ENCODE data around the gene NFRKB. TPM values are rescaled to one million over a fixed set of nuclear protein-coding genes. Genes with fewer than 3 reads are reported as not detected.

Gene NFRKB
- total and polyA plus RNA-seq, 3 experiments from 2014 or later = 20.3 to 37.8 (median 37.5) TPM

DNA sequence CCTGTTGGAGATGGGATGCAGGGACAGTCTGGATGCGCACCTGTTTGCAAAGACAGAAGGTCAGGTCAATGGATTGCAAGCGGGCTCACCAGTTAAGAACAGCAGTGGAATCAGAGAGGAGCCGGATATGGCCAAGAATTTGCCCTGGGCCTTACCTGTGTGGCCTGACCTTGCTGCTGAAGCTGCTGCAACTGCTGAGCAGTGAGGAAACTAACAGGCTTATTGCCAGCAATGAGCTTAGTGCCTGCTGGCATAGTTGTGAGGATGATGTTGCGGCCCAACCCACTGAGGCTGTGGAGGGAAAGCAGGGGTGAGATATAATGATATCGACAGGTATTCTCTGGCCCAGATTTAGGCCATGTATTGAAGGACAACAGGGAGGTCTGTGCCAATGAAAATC lies 30.6 kb downstream of the NFRKB start:
- Histone ChIP-seq H3K27ac (ENCODE audit: low read depth, low read length) (no peak overlapping the region), H3K27me3 (ENCODE audit: insufficient read depth, low read length, poor library complexity, severe bottlenecking) (no peaks in the 10 kb centered on the region), H3K36me3 (ENCODE audit: insufficient read depth, low read length) (peaks cover 46% of the 10 kb centered on the region), H3K9me3 (ENCODE audit: low read length) (no peaks in the 10 kb centered on the region), H3K4me1 (ENCODE audit: insufficient read depth, low read length) (peaks cover 26% of the 10 kb centered on the region), H3K4me3 (ENCODE audit: low read length) (no peak overlapping the region)
- peaks cover 19 to 40% (median 32%) of the 10 kb centered on the region in 3 donors for H3K4me1 Mint-ChIP-seq
- no peak for DNase-seq
- peaks cover 15 to 91% (median 35%) of the 10 kb centered on the region in 3 donors for H3K36me3 Mint-ChIP-seq
- ChIA-PET POLR2A (no interaction called here), CTCF (interaction anchor here (1.9 kb wide), 1 partner anchor 10 kb away, joined by 4 read pairs; no protein-coding TSS in a partner anchor)
- no peaks in the 10 kb centered on the region for H3K27me3 Mint-ChIP-seq
- peak overlapping the region in 3 of 8 donors; percentile 51 to 75 (median 57) for H3K27ac Mint-ChIP-seq
- no peaks in the 10 kb centered on the region for H3K9me3 Mint-ChIP-seq
- no peak overlapping the region for H3K4me3 Mint-ChIP-seq

DNA sequence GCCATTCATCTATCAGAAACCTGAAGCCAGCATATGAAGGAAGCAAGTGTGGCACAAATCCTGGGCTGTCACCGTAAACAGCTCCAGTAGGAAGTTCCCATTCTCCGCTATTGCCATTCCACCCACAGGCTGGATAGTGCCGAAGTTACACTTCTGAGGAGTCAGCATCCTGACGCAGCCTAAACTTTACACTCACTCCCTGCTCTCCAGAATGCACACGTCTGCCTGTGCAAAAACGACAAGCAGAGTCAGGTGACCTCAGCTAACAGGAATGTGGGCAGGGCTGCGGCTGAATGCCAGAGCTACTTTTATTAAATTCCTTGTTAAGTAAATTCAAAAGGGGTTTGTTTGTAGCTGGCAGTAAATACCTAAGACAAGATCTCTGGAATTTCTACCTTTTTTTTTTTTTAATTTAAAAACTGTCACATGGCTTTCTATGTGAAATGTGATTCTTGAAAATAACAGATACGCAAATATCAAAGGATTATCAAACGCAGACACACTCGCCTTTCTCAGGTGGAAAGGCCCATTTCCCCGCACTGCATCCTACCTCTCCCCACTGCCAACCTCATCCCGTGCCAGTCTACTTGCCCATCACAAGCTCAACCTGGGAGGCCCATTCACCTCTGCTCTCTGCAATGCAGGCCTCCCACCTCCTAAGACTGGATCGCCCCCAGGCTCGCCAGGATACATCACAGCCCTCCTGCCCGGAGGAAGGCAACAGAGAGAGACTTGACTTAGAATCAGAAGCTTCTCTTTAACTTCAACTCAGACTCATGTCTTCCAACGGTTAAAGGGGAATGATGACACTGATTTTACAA lies 33.5 kb downstream of the NFRKB start:
- ChIA-PET POLR2A (interaction anchor here (0.7 kb wide), 1 partner anchor 8 kb away, joined by 3 read pairs; no protein-coding TSS in a partner anchor), CTCF (interaction anchor here (1.0 to 2.1 kb wide), 3 partner anchors 11 to 270 kb away, joined by 3 to 5 read pairs (median 4); no protein-coding TSS in a partner anchor)
- peaks cover 40% of the 10 kb centered on the region for H3K4me1 ChIP-seq (ENCODE audit: insufficient read depth, low read length)
- peaks cover 21 to 54% (median 42%) of the 10 kb centered on the region in 3 donors for H3K4me1 Mint-ChIP-seq
- H3K9me3 Mint-ChIP-seq = no peaks in the 10 kb centered on the region
- no peak overlapping the region for H3K4me3 Mint-ChIP-seq
- no peak overlapping the region for H3K4me3 ChIP-seq (ENCODE audit: low read length)
- H3K27me3 ChIP-seq (ENCODE audit: insufficient read depth, low read length, poor library complexity, severe bottlenecking) = no peaks in the 10 kb centered on the region
- H3K9me3 ChIP-seq (ENCODE audit: low read length) = no peaks in the 10 kb centered on the region
- no peaks in the 10 kb centered on the region for H3K27me3 Mint-ChIP-seq
- peak overlapping the region; percentile 41 to 92 (median 77) for H3K27ac Mint-ChIP-seq
- H3K27ac ChIP-seq (ENCODE audit: low read depth, low read length) = no peak overlapping the region
- DNase-seq = no peak
- peaks cover 37% of the 10 kb centered on the region for H3K36me3 ChIP-seq (ENCODE audit: insufficient read depth, low read length)
- H3K36me3 Mint-ChIP-seq = peaks cover 15 to 73% (median 23%) of the 10 kb centered on the region in 3 donors

DNA sequence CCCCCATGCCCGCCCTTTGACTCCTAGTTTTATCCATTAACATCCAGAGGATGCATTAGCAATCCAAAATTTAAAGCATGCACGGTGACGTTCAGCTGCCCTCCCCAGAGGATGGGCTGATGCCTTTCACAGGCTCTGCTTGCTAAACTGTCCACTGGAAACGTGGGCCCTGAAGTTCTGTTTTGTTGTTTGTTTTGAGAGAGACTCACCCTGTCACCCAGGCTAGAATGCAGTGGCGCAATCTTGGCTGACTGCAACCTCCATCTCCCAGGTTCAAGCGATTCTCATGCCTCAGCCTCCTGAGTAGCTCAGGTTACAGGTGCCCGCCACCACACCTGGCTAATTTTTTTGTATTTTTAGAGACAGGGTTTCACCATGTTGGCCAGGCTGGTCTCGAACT lies 39.3 kb downstream of the NFRKB start:
- Histone ChIP-seq H3K4me1 (ENCODE audit: insufficient read depth, low read length) (peaks cover 54% of the 10 kb centered on the region), H3K27ac (ENCODE audit: low read depth, low read length) (no peak overlapping the region), H3K36me3 (ENCODE audit: insufficient read depth, low read length) (no peaks in the 10 kb centered on the region), H3K4me3 (ENCODE audit: low read length) (no peak overlapping the region), H3K27me3 (ENCODE audit: insufficient read depth, low read length, poor library complexity, severe bottlenecking) (no peaks in the 10 kb centered on the region), H3K9me3 (ENCODE audit: low read length) (no peaks in the 10 kb centered on the region)
- Mint-ChIP-seq H3K4me3 (no peak overlapping the region), H3K36me3 (peaks cover 0 to 18% (median 2%) of the 10 kb centered on the region in 3 donors), H3K4me1 (peaks cover 38 to 62% (median 50%) of the 10 kb centered on the region in 3 donors), H3K27ac (peak overlapping the region in 2 of 8 donors; percentile 52 to 53), H3K9me3 (no peaks in the 10 kb centered on the region), H3K27me3 (no peaks in the 10 kb centered on the region)
- no peak for DNase-seq
- ChIA-PET CTCF (no interaction called here), POLR2A (no interaction called here)

DNA sequence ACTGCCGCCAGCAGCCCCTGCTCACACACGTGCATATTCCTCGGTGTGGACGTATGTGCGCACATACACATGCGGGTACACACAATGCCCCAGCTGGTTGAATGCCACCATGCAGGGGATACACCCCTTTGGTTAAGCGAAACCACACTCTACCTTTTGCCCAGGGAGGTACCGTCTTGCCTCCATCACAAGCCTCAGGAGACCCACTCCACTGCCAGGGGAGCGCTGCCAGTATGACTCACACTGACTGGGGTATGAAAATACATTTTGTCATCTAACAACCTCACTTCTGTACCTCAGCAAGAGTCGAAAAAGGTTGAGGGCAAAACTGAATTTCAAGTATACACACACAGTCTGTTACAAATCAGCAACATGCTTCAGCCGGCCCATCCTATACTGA lies 40.3 kb downstream of the NFRKB start:
- POLR2A ChIA-PET = interaction anchor here (0.8 to 2.4 kb wide), 2 partner anchors 40 kb away, joined by 3 to 16 read pairs; partner anchors contain the start of genes NFRKB and TMEM45B
- CTCF ChIA-PET = interaction anchor here (1.0 kb wide), 1 partner anchor 26 kb away, joined by 4 read pairs; no protein-coding TSS in a partner anchor
- Histone ChIP-seq H3K27me3 (ENCODE audit: insufficient read depth, low read length, poor library complexity, severe bottlenecking) (no peaks in the 10 kb centered on the region), H3K4me3 (ENCODE audit: low read length) (no peak overlapping the region), H3K9me3 (ENCODE audit: low read length) (no peaks in the 10 kb centered on the region), H3K27ac (ENCODE audit: low read depth, low read length) (no peak overlapping the region), H3K36me3 (ENCODE audit: insufficient read depth, low read length) (no peaks in the 10 kb centered on the region), H3K4me1 (ENCODE audit: insufficient read depth, low read length) (peaks cover 45% of the 10 kb centered on the region)
- Mint-ChIP-seq H3K27ac (peak overlapping the region in 7 of 8 donors; percentile 0 to 98 (median 51)), H3K9me3 (no peaks in the 10 kb centered on the region), H3K36me3 (peaks cover 0 to 11% (median 2%) of the 10 kb centered on the region in 3 donors), H3K4me1 (peaks cover 35 to 55% (median 45%) of the 10 kb centered on the region in 3 donors), H3K4me3 (peak overlapping the region in 4 of 7 donors; percentile 6 to 32 (median 10)), H3K27me3 (no peaks in the 10 kb centered on the region)
- no peak for DNase-seq

DNA sequence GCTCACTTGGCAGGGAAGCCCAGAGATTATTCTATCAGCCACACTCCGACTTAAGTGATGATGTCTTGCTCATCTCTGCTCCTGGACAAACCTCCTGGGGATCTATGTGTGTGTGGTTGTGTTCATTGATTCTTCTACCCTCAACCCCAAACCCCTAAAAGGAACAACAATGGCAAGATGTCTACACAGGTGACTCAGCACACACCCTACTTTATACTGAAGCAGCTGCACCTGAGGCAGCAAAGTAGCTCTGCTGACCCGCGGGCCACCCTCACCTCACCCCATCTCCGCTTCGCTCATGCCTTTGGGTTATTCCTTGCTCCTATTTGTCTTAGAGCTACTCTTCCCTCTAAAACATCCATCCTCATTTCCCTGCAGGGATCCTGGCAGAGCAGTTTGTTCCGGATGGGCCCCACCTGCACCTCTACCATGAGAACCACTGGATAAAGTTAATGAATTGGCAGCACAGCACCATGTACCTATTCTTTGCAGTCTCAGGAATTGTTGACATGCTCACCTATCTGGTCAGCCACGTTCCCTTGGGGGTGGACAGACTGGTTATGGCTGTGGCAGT lies 41.1 kb downstream of the NFRKB start:
- Mint-ChIP-seq H3K4me1 (peaks cover 33 to 48% (median 40%) of the 10 kb centered on the region in 3 donors), H3K27ac (peak overlapping the region in 7 of 8 donors; percentile 51 to 98 (median 94)), H3K36me3 (peaks cover 0 to 6% (median 2%) of the 10 kb centered on the region in 3 donors), H3K27me3 (peaks cover 0 to 1% of the 10 kb centered on the region in 2 donors), H3K9me3 (no peaks in the 10 kb centered on the region), H3K4me3 (peak overlapping the region in 6 of 7 donors; percentile 45 to 75 (median 64))
- H3K27ac ChIP-seq (ENCODE audit: low read depth, low read length) = no peak overlapping the region
- H3K36me3 ChIP-seq (ENCODE audit: insufficient read depth, low read length) = no peaks in the 10 kb centered on the region
- no peak for DNase-seq
- H3K4me1 ChIP-seq (ENCODE audit: insufficient read depth, low read length) = peaks cover 38% of the 10 kb centered on the region
- ChIA-PET POLR2A (interaction anchor here (0.6 to 2.4 kb wide), 5 partner anchors 9 to 149 kb away, joined by 3 to 16 read pairs (median 4); partner anchors contain the start of genes NFRKB, PRDM10 and TMEM45B), CTCF (interaction anchor here (1.0 to 1.4 kb wide), 5 partner anchors 27 to 278 kb away, joined by 3 to 4 read pairs (median 3); no protein-coding TSS in a partner anchor)
- H3K27me3 ChIP-seq (ENCODE audit: insufficient read depth, low read length, poor library complexity, severe bottlenecking) = no peaks in the 10 kb centered on the region
- no peaks in the 10 kb centered on the region for H3K9me3 ChIP-seq (ENCODE audit: low read length)
- H3K4me3 ChIP-seq (ENCODE audit: low read length) = peak overlapping the region; percentile 33

DNA sequence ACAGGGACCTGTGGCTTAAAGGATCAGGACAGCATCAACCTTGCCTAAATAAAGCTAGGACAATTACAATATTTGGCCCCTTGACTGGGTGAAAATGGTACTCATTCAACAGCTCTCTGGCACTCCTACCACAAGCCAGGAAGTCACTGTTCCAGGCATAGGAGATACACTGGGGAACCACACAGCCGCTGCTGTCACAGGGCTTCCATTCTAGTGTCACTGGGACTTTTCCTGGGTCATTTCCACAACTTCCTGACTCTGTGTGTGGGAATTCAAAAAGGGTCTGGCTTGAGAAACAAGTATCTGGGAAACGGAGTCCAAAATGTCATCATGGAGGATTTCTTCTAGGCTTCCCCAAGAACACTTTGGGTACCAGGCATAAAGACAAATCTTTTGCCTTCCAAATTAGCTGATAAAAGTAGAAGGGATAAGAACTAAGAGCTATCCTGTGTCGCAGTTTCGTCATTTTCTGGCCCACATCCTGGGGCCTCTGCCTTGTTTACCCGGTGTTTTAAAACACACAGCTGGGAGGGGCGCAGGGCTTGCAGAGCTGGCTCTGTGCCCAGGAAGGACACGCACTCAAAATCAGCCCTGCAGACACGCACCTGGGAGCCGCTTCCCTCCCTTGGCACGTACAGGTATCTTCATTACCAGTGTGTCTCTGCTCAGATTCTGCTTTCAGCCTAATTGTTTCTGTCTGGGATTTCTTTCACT lies 41.7 kb downstream of the NFRKB start:
- H3K27me3 ChIP-seq (ENCODE audit: insufficient read depth, low read length, poor library complexity, severe bottlenecking) = no peaks in the 10 kb centered on the region
- H3K27ac ChIP-seq (ENCODE audit: low read depth, low read length) = peak overlapping the region; percentile 21
- Mint-ChIP-seq H3K9me3 (no peaks in the 10 kb centered on the region), H3K27ac (peak overlapping the region; percentile 51 to 98 (median 94)), H3K4me1 (peaks cover 31 to 41% (median 35%) of the 10 kb centered on the region in 3 donors), H3K4me3 (peak overlapping the region in 6 of 7 donors; percentile 6 to 75 (median 62)), H3K36me3 (peaks cover 0 to 1% (median 0%) of the 10 kb centered on the region in 3 donors), H3K27me3 (peaks cover 0 to 1% of the 10 kb centered on the region in 2 donors)
- POLR2A ChIA-PET = interaction anchor here (0.5 to 2.4 kb wide), 7 partner anchors 8 to 149 kb away, joined by 3 to 16 read pairs (median 4); partner anchors contain the start of genes PRDM10 and TMEM45B
- no peaks in the 10 kb centered on the region for H3K9me3 ChIP-seq (ENCODE audit: low read length)
- peaks cover 31% of the 10 kb centered on the region for H3K4me1 ChIP-seq (ENCODE audit: insufficient read depth, low read length)
- CTCF ChIA-PET = interaction anchor here (0.6 to 1.4 kb wide), 5 partner anchors 36 to 278 kb away, joined by 3 to 4 read pairs (median 3); no protein-coding TSS in a partner anchor
- peak overlapping the region; percentile 33 for H3K4me3 ChIP-seq (ENCODE audit: low read length)
- H3K36me3 ChIP-seq (ENCODE audit: insufficient read depth, low read length) = no peaks in the 10 kb centered on the region
- peak; percentile 10 to 89 (median 73) for DNase-seq

DNA sequence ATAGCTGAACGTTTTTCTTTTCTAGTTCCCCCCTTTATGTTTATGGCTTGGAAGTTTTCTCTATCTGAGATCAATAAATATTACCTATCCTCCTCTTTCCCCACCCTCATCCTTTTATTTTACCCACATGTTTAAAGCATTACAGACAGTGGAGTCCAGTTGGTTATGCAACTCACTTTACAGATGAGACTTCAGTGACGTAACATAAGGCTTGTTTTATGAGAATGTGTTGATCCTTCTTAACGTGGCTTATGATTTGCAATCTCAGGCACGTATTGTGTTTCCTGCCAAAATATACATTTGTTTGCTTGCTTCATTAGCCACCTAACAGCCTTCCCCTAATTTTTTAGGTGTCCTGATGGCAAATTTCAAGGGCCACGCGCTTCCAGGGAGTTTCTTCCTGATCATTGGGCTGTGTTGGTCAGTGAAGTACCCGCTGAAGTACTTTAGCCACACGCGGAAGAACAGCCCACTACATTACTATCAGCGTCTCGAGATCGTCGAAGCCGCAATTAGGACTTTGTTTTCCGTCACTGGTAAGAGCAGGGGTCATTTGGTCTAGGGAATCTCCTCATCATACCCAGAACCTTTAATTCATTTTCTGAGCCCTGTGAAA lies 43.1 kb downstream of the NFRKB start:
- Mint-ChIP-seq H3K9me3 (no peaks in the 10 kb centered on the region), H3K4me3 (peak overlapping the region in 1 of 7 donors; percentile 18), H3K4me1 (peaks cover 31 to 34% (median 33%) of the 10 kb centered on the region in 3 donors), H3K27me3 (peaks cover 0 to 1% of the 10 kb centered on the region in 2 donors), H3K27ac (peak overlapping the region in 6 of 8 donors; percentile 51 to 98 (median 93)), H3K36me3 (no peaks in the 10 kb centered on the region)
- H3K27ac ChIP-seq (ENCODE audit: low read depth, low read length) = no peak overlapping the region
- no peaks in the 10 kb centered on the region for H3K9me3 ChIP-seq (ENCODE audit: low read length)
- POLR2A ChIA-PET = no interaction called here
- CTCF ChIA-PET = no interaction called here
- DNase-seq = no peak
- peak overlapping the region; percentile 21 for H3K4me3 ChIP-seq (ENCODE audit: low read length)
- no peaks in the 10 kb centered on the region for H3K27me3 ChIP-seq (ENCODE audit: insufficient read depth, low read length, poor library complexity, severe bottlenecking)
- no peaks in the 10 kb centered on the region for H3K36me3 ChIP-seq (ENCODE audit: insufficient read depth, low read length)
- peaks cover 28% of the 10 kb centered on the region for H3K4me1 ChIP-seq (ENCODE audit: insufficient read depth, low read length)

Measured in CD8-positive, alpha-beta memory T cell (primary cell).